SK-N-SH treated with all-trans-retinoic acid at 6 μM for 48 hours (cell line): ENCODE results near the gene GOLPH3.
A peak's percentile ranks its signal among the peaks of the same experiment; 100 is the strongest.

Experiments used
- ATAC-seq: fragments of 200-7000 bp; cut with Tn5 transposase; 3 replicates; pipeline ENCODE4 v1.9.1; 2020; ENCODE audit warnings: mild to moderate bottlenecking, moderate library complexity
- ARNTL ChIP-seq: fragments of 450-650 bp; formaldehyde crosslinking; IDR thresholded peaks from 2 replicates; pipeline ENCODE4 v1.5.0; 2020; ENCODE audit warnings: low read depth, mild to moderate bottlenecking, moderate library complexity, borderline replicate concordance
- CSDC2 ChIP-seq: fragments of 250-450 bp; sonication (Bioruptor Pico); IDR thresholded peaks from 2 replicates; pipeline ENCODE4 v1.5.0; 2020; ENCODE audit warnings: mild to moderate bottlenecking, moderate library complexity
- CSRNP3 ChIP-seq: fragments of 250-450 bp; sonication (Bioruptor Pico); IDR thresholded peaks from 2 replicates; pipeline ENCODE4 v1.5.1; 2021; ENCODE audit warnings: mild to moderate bottlenecking, moderate library complexity
- ESRRG ChIP-seq: fragments of 250-450 bp; sonication (Bioruptor Pico); IDR thresholded peaks from 2 replicates; pipeline ENCODE4 v1.6.1; 2021; ENCODE audit warnings: mild to moderate bottlenecking
- GLIS3 ChIP-seq: fragments of 250-450 bp; sonication (Bioruptor Pico); IDR thresholded peaks from 2 replicates; pipeline ENCODE4 v1.5.0; 2020; ENCODE audit warnings: mild to moderate bottlenecking, moderate library complexity
- ISL1 ChIP-seq: fragments of 250-450 bp; sonication (Bioruptor Pico); IDR thresholded peaks from 2 replicates; pipeline ENCODE4 v2.1.2; 2022; ENCODE audit warnings: mild to moderate bottlenecking, moderate library complexity
- OSR1 ChIP-seq: fragments of 250-450 bp; sonication (Bioruptor Pico); IDR thresholded peaks from 2 replicates; pipeline ENCODE4 v1.8.0; 2022; ENCODE audit warnings: moderate library complexity, mild to moderate bottlenecking, inconsistent platforms
- POU6F1 ChIP-seq: fragments of 250-450 bp; sonication (Bioruptor Pico); IDR thresholded peaks from 2 replicates; pipeline ENCODE4 v1.8.0; 2021; ENCODE audit warnings: low read depth, mild to moderate bottlenecking, moderate library complexity, borderline replicate concordance
- PPARA ChIP-seq: fragments of 250-450 bp; sonication (Bioruptor Pico); IDR thresholded peaks from 2 replicates; pipeline ENCODE4 v1.5.0; 2020; ENCODE audit warnings: mild to moderate bottlenecking, borderline replicate concordance
- RARB ChIP-seq: fragments of 250-450 bp; sonication (Bioruptor Pico); IDR thresholded peaks from 2 replicates; pipeline ENCODE4 v1.8.0; 2021; ENCODE audit warnings: mild to moderate bottlenecking, moderate library complexity
- SNAI2 ChIP-seq: fragments of 250-450 bp; sonication (Bioruptor Pico); IDR thresholded peaks from 2 replicates; pipeline ENCODE4 v1.5.0; 2020; ENCODE audit warnings: mild to moderate bottlenecking, moderate library complexity
- TCF4 ChIP-seq: fragments of 250-450 bp; sonication (Bioruptor Pico); IDR thresholded peaks from 2 replicates; pipeline ENCODE4 v1.8.0; 2021; ENCODE audit warnings: mild to moderate bottlenecking, moderate library complexity, borderline replicate concordance
- TOX ChIP-seq: fragments of 250-450 bp; sonication (Bioruptor Pico); IDR thresholded peaks from 2 replicates; pipeline ENCODE4 v1.8.0; 2021; ENCODE audit warnings: mild to moderate bottlenecking, moderate library complexity, borderline replicate concordance
- TSHZ2 ChIP-seq: fragments of 250-450 bp; sonication (Bioruptor Pico); IDR thresholded peaks from 2 replicates; pipeline ENCODE4 v1.5.0; 2020; ENCODE audit warnings: mild to moderate bottlenecking, moderate library complexity
- ZC3H10 ChIP-seq: fragments of 250-450 bp; sonication (Bioruptor Pico); IDR thresholded peaks from 2 replicates; pipeline ENCODE4 v1.5.1; 2021; ENCODE audit warnings: mild to moderate bottlenecking, moderate library complexity
- ZFP3 ChIP-seq: fragments of 250-450 bp; sonication (Bioruptor Pico); IDR thresholded peaks from 2 replicates; pipeline ENCODE4 v1.5.0; 2020; ENCODE audit warnings: mild to moderate bottlenecking, moderate library complexity
- ZFP30 ChIP-seq: fragments of 450-650 bp; formaldehyde crosslinking; IDR thresholded peaks from 2 replicates; pipeline ENCODE4 v1.5.0; 2022; ENCODE audit warnings: mild to moderate bottlenecking, moderate library complexity
- ZNF565 ChIP-seq: fragments of 450-650 bp; formaldehyde crosslinking; conservative IDR thresholded peaks from 2 replicates; pipeline ENCODE4 v1.5.0; 2020; ENCODE audit warnings: low read depth, mild to moderate bottlenecking, moderate library complexity
- ZNF70 ChIP-seq: fragments of 450-650 bp; formaldehyde crosslinking; IDR thresholded peaks from 2 replicates; pipeline ENCODE4 v1.5.0; 2020; ENCODE audit warnings: mild to moderate bottlenecking, moderate library complexity
- ZNF8 ChIP-seq: fragments of 450-650 bp; formaldehyde crosslinking; IDR thresholded peaks from 2 replicates; pipeline ENCODE4 v1.5.0; 2020; ENCODE audit warnings: mild to moderate bottlenecking, moderate library complexity
- TF ChIP-seq, protein P1 (sequence below): fragments of 250-450 bp; sonication (Bioruptor Pico); IDR thresholded peaks from 2 replicates; pipeline ENCODE4 v1.8.0; 2020; ENCODE audit warnings: mild to moderate bottlenecking, moderate library complexity, borderline replicate concordance
- TF ChIP-seq, protein P2 (sequence below): fragments of 250-450 bp; sonication (Bioruptor Pico); IDR thresholded peaks from 2 replicates; pipeline ENCODE4 v1.5.1; 2020; ENCODE audit warnings: low read depth, mild to moderate bottlenecking, moderate library complexity

Gene GOLPH3

DNA sequence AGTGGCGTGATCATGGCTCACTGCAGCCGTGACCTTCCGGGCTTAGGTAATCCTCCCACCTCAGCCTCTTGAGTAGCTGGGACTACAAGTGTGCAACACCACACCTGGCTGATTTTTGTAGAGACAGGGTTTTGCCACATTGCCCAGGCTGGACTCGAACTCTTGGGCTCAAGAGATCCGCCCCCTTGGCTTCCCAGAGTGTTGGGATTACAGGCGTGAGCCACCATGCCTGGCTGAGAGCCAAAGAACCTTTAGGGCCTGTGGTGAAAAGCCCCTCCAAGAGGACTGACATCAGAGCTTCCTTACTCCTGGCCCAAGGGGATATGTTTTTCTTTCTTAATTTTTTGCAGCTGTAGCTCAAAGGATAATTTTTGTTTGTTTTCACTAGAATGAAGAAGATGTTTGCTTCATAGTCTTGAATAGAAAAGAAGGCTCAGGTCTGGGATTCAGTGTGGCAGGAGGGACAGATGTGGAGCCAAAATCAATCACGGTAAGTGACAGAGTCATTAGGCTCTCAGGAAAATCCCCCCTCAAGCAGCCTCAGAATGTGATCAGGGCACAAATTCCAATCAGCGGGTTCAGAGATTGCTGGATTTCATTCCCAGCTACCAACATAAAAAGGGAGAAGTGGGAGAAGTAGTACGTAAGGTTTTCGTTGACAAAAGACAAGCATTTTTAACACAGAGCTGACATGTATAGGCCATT is 77.1 kb downstream of the GOLPH3 start:
- no peak for TF ChIP-seq ZNF565
- no peak for TF ChIP-seq PPARA
- TF ChIP-seq ARNTL (CRISPR knock-in tag): no peak
- no peak for TF ChIP-seq ZNF8 (CRISPR knock-in tag)
- TF ChIP-seq POU6F1 (CRISPR knock-in tag): no peak
- TF ChIP-seq ZFP3 (CRISPR knock-in tag): no peak
- no peak for TF ChIP-seq CSRNP3 (CRISPR knock-in tag)
- no peak for TF ChIP-seq TCF4 (CRISPR knock-in tag)
- no peak for TF ChIP-seq GLIS3 (CRISPR knock-in tag)
- no peak for TF ChIP-seq SNAI2
- no peak for TF ChIP-seq ESRRG
- TF ChIP-seq OSR1 (CRISPR knock-in tag): no peak
- no peak for TF ChIP-seq CSDC2 (CRISPR knock-in tag)
- TF ChIP-seq TOX (CRISPR knock-in tag): no peak
- no peak for ATAC-seq

- TF ChIP-seq ZNF565: no peak
- ATAC-seq: no peak
Observed at GRCh38 chr5:32095261-32095671, 78.9 kb downstream of the GOLPH3 start.

DNA sequence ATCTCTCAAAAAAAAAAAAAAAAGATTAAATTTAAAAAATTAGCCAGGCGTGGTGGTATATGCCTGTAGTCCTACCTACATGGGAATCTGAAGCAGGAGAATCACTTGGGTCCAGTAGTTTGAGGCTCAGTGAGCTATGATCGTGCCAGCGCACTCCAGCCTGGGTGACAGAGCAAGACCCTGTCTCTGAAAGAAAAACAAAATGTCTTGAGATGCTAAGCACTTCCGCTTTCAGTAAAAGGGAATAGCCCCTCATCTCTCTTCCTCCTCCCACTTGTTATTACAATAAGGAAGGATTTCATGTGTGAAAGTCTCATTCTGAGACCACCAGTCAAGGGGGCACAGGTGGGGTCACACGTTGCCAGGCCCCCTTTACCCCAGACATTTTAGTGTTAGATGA is 79.4 kb downstream of the GOLPH3 start:
- TF ChIP-seq TCF4 (CRISPR knock-in tag) (no peak), ISL1 (CRISPR knock-in tag) (no peak), RARB (CRISPR knock-in tag) (no peak)
- TF ChIP-seq, protein P1, sequence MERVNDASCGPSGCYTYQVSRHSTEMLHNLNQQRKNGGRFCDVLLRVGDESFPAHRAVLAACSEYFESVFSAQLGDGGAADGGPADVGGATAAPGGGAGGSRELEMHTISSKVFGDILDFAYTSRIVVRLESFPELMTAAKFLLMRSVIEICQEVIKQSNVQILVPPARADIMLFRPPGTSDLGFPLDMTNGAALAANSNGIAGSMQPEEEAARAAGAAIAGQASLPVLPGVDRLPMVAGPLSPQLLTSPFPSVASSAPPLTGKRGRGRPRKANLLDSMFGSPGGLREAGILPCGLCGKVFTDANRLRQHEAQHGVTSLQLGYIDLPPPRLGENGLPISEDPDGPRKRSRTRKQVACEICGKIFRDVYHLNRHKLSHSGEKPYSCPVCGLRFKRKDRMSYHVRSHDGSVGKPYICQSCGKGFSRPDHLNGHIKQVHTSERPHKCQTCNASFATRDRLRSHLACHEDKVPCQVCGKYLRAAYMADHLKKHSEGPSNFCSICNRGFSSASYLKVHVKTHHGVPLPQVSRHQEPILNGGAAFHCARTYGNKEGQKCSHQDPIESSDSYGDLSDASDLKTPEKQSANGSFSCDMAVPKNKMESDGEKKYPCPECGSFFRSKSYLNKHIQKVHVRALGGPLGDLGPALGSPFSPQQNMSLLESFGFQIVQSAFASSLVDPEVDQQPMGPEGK (CRISPR knock-in tag): no peak
- ATAC-seq: no peak

- TF ChIP-seq CSDC2 (CRISPR knock-in tag): no peak
- TF ChIP-seq TOX (CRISPR knock-in tag): no peak
- no peak for TF ChIP-seq ZFP30 (CRISPR knock-in tag)
- TF ChIP-seq TCF4 (CRISPR knock-in tag): no peak
- TF ChIP-seq, all 23 proteins: peak for 0
- peak; percentile 95 for ATAC-seq
Observed at GRCh38 chr5:32092938-32093812, 80.9 kb downstream of the GOLPH3 start.

DNA sequence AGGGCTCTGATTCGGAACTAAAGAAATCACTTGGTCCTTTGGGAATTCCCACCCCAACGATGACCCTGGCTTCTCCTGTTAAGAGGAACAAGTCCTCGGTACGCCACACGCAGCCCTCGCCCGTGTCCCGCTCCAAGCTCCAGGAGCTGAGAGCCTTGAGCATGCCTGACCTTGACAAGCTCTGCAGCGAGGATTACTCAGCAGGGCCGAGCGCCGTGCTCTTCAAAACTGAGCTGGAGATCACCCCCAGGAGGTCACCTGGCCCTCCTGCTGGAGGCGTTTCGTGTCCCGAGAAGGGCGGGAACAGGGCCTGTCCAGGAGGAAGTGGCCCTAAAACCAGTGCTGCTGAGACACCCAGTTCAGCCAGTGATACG is 83.4 kb downstream of the GOLPH3 start:
- no peak for ATAC-seq
- TF ChIP-seq CSDC2 (CRISPR knock-in tag): no peak
- TF ChIP-seq, protein P1 (CRISPR knock-in tag): no peak
- TF ChIP-seq TSHZ2 (CRISPR knock-in tag): no peak
- TF ChIP-seq ZNF70 (CRISPR knock-in tag): no peak
- no peak for TF ChIP-seq TCF4 (CRISPR knock-in tag)
- TF ChIP-seq, protein P2, sequence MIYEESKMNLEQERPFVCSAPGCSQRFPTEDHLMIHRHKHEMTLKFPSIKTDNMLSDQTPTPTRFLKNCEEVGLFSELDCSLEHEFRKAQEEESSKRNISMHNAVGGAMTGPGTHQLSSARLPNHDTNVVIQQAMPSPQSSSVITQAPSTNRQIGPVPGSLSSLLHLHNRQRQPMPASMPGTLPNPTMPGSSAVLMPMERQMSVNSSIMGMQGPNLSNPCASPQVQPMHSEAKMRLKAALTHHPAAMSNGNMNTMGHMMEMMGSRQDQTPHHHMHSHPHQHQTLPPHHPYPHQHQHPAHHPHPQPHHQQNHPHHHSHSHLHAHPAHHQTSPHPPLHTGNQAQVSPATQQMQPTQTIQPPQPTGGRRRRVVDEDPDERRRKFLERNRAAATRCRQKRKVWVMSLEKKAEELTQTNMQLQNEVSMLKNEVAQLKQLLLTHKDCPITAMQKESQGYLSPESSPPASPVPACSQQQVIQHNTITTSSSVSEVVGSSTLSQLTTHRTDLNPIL (CRISPR knock-in tag): no peak
- TF ChIP-seq ZNF8 (CRISPR knock-in tag): no peak
- no peak for TF ChIP-seq ESRRG
- no peak for TF ChIP-seq SNAI2
- TF ChIP-seq GLIS3 (CRISPR knock-in tag): no peak
- no peak for TF ChIP-seq ARNTL (CRISPR knock-in tag)
- no peak for TF ChIP-seq ZC3H10
- no peak for TF ChIP-seq PPARA
- no peak for TF ChIP-seq ZFP30 (CRISPR knock-in tag)
